Keratinocyte (primary cell): ENCODE measurements around the gene ZNF423. TPM values are rescaled to one million over a fixed set of nuclear protein-coding genes. Genes with fewer than 3 reads are reported as not detected.
A peak's percentile ranks its signal among the peaks of the same experiment; 100 is the strongest.

Experiments used
- DNase-seq: peaks from one replicate; pipeline ENCODE4 v3.0.0-alpha.2; 2011; ENCODE audit warnings: low read depth, missing footprints, low spot score
- FAIRE-seq: peaks from 2 replicates; lab custom pipeline; 2011; peaks lifted over from hg19 to GRCh38; lab: Jason Lieb, UNC
- H2AFZ ChIP-seq: 2 replicates; pipeline ENCODE4 v1.6.0; 2012; ENCODE audit warnings: low read length, control low read depth, inconsistent platforms; ENCODE audit not compliant: control insufficient read depth
- H3K27ac ChIP-seq: 2 replicates; pipeline ENCODE4 v1.5.1; 2011; ENCODE audit warnings: low read length; ENCODE audit not compliant: control insufficient read depth, insufficient read depth
- H3K27me3 ChIP-seq: 3 replicates; pipeline ENCODE4 v1.6.0; 2011; ENCODE audit warnings: low read length; ENCODE audit not compliant: control insufficient read depth, insufficient read depth; ENCODE audit errors: extremely low read depth
- H3K36me3 ChIP-seq, 2 experiments: 2 replicates in 1 of 2; 3 replicates in 1 of 2; pipeline ENCODE4 v1.5.1; 2011; ENCODE audit warnings: low read length in 2 of 2, mild to moderate bottlenecking in 1 of 2; ENCODE audit not compliant: control insufficient read depth in 2 of 2, insufficient read depth in 2 of 2; ENCODE audit errors: extremely low read depth in 1 of 2
- H3K4me1 ChIP-seq: 3 replicates; pipeline ENCODE4 v1.5.1; 2011; ENCODE audit warnings: low read length; ENCODE audit not compliant: control insufficient read depth, insufficient read depth; ENCODE audit errors: extremely low read depth
- H3K4me2 ChIP-seq: 3 replicates; pipeline ENCODE4 v1.6.0; 2011; ENCODE audit warnings: low read depth, low read length; ENCODE audit not compliant: control insufficient read depth, insufficient read depth; ENCODE audit errors: extremely low read depth
- H3K4me3 ChIP-seq, 3 experiments: fragments of 200-600 bp in 1 of 3; sonication (generic) in 1 of 3; 2 replicates in 2 of 3; 3 replicates in 1 of 3; pipeline ENCODE4 v1.5.1; 2011 to 2016; ENCODE audit warnings: low read length in 3 of 3, mild to moderate bottlenecking in 3 of 3, control low read depth in 2 of 3, inconsistent platforms in 1 of 3, low read depth in 1 of 3, mixed read lengths in 1 of 3, mixed run types in 1 of 3, moderate library complexity in 1 of 3; ENCODE audit not compliant: control insufficient read depth in 2 of 3, insufficient read depth in 2 of 3; ENCODE audit errors: extremely low read depth in 1 of 3
- H3K79me2 ChIP-seq: 2 replicates; pipeline ENCODE4 v1.6.0; 2012; ENCODE audit warnings: low read length; ENCODE audit not compliant: control insufficient read depth, insufficient read depth
- H3K9ac ChIP-seq: 3 replicates; pipeline ENCODE4 v1.6.0; 2011; ENCODE audit warnings: low read length; ENCODE audit not compliant: control insufficient read depth, insufficient read depth; ENCODE audit errors: extremely low read depth
- H3K9me1 ChIP-seq: 3 replicates; pipeline ENCODE4 v1.6.0; 2011; ENCODE audit warnings: low read length; ENCODE audit not compliant: control insufficient read depth, insufficient read depth; ENCODE audit errors: extremely low read depth
- H3K9me3 ChIP-seq: 2 replicates; pipeline ENCODE4 v1.5.1; 2012; ENCODE audit warnings: low read depth, low read length; ENCODE audit not compliant: control insufficient read depth
- H4K20me1 ChIP-seq: 3 replicates; pipeline ENCODE4 v1.6.0; 2011; ENCODE audit warnings: low read length; ENCODE audit not compliant: control insufficient read depth, insufficient read depth; ENCODE audit errors: extremely low read depth
- EZH2 ChIP-seq: IDR thresholded peaks from one replicate; pipeline ENCODE4 v1.6.1; 2012; ENCODE audit warnings: inconsistent platforms, mild to moderate bottlenecking, low read length, moderate library complexity
- dilution Hi-C: fragments of 300-500 bp; cut with MboI; formaldehyde crosslinking; loops from one replicate; pipeline ENCODE4 v1.7.0; 2020; ENCODE audit warnings: low sequenced_read_pairs; ENCODE audit not compliant: extremely low pct_ligation_motif_present
- polyA plus RNA-seq, 5 experiments: library from polyadenylated mRNA; depleted of rRNA in 3 of 5; stranded (reverse) in 3 of 5; stranded (forward) in 1 of 5; unstranded in 1 of 5; fragments of >200 nt; gene quantifications; 1 replicate in 1 of 5; 2 replicates in 3 of 5; 3 replicates in 1 of 5; pipeline versions ENCODE4 v1.2.1 to v1.2.3, GENCODE V29; 2011 to 2012; ENCODE audit warnings: missing spikeins in 2 of 5, low read depth in 1 of 5, low replicate concordance in 1 of 5
- TF ChIP-seq, protein P1 (sequence below), 3 experiments: IDR thresholded peaks in 1 of 3; conservative IDR thresholded peaks in 1 of 3; optimal IDR thresholded peaks in 1 of 3; 2 replicates in 2 of 3; 3 replicates in 1 of 3; pipeline versions ENCODE3 to v1.5.1; 2011; ENCODE audit warnings: low read length in 3 of 3, mild to moderate bottlenecking in 3 of 3, moderate library complexity in 2 of 3, control low read depth in 1 of 3, inconsistent platforms in 1 of 3; ENCODE audit not compliant: insufficient read depth in 2 of 3; ENCODE audit errors: extremely low read depth in 1 of 3

The ZNF423 gene
- polyA plus RNA-seq, 1 donor (not counting 4 experiments of a cell fraction or from before 2014, with no cell fraction given), result 0.05 TPM

DNA sequence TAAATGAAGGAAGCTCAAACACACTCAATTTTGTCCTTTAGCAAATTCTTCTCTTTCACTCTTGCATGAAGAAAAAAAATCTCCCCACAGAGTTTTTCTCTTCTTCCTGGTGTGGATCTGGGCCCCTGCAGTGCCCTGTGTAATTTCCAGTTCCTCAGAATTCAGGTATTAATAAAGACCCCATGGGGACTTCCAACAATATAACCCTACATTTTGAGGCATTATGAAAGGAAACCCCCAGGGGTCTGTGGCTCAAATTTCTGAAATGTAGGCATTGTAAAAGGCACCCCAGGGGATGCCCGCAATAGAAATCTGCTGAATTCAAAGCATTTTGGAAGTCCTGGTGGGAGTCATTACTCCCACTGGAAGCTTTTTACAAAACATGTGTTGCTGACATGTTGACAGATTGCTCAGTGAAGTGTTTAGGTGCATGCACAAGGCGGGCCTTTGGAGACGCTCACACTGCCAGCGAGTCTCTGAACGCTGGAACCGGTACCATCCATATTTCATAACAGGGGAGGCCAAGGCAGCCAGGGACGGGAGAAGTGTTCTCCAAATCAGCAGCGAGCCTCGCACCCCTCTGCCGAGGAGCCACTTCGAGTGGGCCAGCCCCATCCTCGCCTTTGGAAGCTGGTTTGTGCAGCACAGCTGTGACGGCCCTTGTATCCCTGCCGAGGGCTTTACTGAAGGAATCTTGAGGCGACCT lies 154.0 kb downstream of the ZNF423 start:
- no peak overlapping the region for H3K27ac ChIP-seq
- H3K36me3 ChIP-seq, result no peaks in the 10 kb centered on the region
- H4K20me1 ChIP-seq, result no peaks in the 10 kb centered on the region
- no peak overlapping the region for H3K4me3 ChIP-seq
- no peaks in the 10 kb centered on the region for H3K79me2 ChIP-seq
- H3K27me3 ChIP-seq, result no peaks in the 10 kb centered on the region
- no peak for TF ChIP-seq EZH2
- TF ChIP-seq, protein P1, sequence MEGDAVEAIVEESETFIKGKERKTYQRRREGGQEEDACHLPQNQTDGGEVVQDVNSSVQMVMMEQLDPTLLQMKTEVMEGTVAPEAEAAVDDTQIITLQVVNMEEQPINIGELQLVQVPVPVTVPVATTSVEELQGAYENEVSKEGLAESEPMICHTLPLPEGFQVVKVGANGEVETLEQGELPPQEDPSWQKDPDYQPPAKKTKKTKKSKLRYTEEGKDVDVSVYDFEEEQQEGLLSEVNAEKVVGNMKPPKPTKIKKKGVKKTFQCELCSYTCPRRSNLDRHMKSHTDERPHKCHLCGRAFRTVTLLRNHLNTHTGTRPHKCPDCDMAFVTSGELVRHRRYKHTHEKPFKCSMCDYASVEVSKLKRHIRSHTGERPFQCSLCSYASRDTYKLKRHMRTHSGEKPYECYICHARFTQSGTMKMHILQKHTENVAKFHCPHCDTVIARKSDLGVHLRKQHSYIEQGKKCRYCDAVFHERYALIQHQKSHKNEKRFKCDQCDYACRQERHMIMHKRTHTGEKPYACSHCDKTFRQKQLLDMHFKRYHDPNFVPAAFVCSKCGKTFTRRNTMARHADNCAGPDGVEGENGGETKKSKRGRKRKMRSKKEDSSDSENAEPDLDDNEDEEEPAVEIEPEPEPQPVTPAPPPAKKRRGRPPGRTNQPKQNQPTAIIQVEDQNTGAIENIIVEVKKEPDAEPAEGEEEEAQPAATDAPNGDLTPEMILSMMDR (optimal IDR thresholded peaks at IDR 0.05 in 1 of 3, IDR thresholded peaks at IDR 0.05 in 1 of 3, conservative IDR thresholded peaks at IDR 0.05 in 1 of 3; ENCODE audit: extremely low read depth in 1 of 3, insufficient read depth in 2 of 3, low read length in 3 of 3), result no peak
- H2AFZ ChIP-seq, result peak overlapping the region; percentile 59
- H3K9me1 ChIP-seq, result no peaks in the 10 kb centered on the region
- H3K9me3 ChIP-seq, result no peaks in the 10 kb centered on the region
- dilution Hi-C loops, result no loop called here
- no peak for DNase-seq
- H3K9ac ChIP-seq, result no peak overlapping the region
- H3K4me2 ChIP-seq, result peak overlapping the region; percentile 56
- H3K4me1 ChIP-seq, result peaks cover 30% of the 10 kb centered on the region
- FAIRE-seq, result peak; percentile 70

DNA sequence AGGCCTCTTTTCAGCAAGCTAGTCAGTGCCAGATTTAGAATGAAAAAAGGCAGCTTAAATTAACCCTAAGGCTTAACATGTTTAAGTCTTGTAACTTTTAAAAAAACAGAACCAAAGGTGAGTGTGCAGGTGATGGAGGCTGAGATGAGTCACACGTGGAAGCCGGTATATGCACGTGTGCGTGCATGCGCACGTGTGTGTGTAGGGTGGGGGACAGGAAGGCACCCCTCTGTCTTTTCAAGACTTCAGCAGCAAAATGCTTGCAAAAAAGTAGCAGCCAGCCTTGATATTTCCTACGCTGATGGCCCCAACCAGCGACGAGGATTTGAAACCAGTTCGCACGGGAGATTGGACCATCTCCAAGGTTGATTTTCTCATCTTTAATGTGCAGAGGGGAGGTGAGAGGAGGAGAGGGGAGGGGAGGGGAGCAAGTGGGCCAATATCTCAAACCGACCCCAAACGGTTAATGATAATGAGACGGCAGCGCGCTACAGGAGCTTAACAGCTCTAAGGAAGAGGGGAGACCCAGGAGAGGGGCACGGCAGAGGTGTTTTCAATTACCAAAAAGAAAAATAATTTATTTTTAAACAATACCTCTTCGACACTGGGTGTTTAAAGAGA lies 154.7 kb downstream of the ZNF423 start:
- no peaks in the 10 kb centered on the region for H3K36me3 ChIP-seq
- no peaks in the 10 kb centered on the region for H3K9me1 ChIP-seq
- no peaks in the 10 kb centered on the region for H3K27me3 ChIP-seq
- H3K9me3 ChIP-seq, result no peaks in the 10 kb centered on the region
- H3K4me2 ChIP-seq, result peak overlapping the region; percentile 25
- FAIRE-seq (peak; percentile 69), DNase-seq (no peak)
- no peak overlapping the region for H3K9ac ChIP-seq
- no peaks in the 10 kb centered on the region for H4K20me1 ChIP-seq
- no peak overlapping the region for H2AFZ ChIP-seq
- H3K4me1 ChIP-seq, result peaks cover 30% of the 10 kb centered on the region
- dilution Hi-C loops, result no loop called here
- TF ChIP-seq, protein P1 (optimal IDR thresholded peaks at IDR 0.05 in 1 of 3, IDR thresholded peaks at IDR 0.05 in 1 of 3, conservative IDR thresholded peaks at IDR 0.05 in 1 of 3; ENCODE audit: extremely low read depth in 1 of 3, insufficient read depth in 2 of 3, low read length in 3 of 3), result no peak
- no peak for TF ChIP-seq EZH2
- H3K4me3 ChIP-seq, result no peak overlapping the region
- no peak overlapping the region for H3K27ac ChIP-seq
- no peaks in the 10 kb centered on the region for H3K79me2 ChIP-seq
